Measurements from ENCODE around the gene CCNT1. TPM values are rescaled to one million over a fixed set of nuclear protein-coding genes. Genes with fewer than 3 reads are reported as not detected.
A peak's percentile ranks its signal among the peaks of the same experiment; 100 is the strongest.

CCNT1 gene
- total and polyA plus RNA-seq, 2 of the 4 experiments (the other 2 are of a cell fraction), result 9.0 to 74.0 TPM

DNA sequence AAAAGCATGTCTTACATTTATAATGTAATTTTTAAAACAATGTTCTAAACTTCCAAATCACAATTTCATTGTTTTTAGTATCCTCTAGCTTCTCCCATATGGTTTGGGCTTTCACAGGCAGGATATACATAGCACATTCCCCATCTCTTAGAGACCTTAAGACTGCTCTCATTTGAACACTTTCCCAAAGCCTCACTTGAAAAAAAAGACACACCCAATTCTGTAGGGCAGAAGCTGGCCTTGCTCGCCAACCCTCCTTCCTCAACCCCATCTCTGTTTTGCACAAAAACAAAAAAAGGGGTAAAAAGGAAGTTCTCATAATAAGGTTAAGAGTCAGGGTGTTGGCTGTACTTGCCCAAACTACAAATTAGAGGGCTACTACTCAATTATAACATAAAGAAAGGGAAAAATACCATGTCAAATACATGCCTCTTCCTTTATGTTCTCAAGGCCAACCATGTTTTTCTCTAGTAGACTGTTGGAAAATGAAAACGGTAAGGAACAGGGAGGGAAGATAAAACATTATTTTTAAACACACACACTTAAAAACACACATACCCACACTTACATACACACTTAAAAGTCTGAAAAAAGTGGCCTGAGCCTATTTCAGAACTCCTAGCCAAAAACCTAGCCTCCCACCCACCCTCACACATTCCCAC is 24.6 kb downstream of the CCNT1 start:
- ChIA-PET POLR2A (ENCODE audit: unreplicated experiment) (interaction anchor here (1.0 kb wide), 1 partner anchor 9 kb away, joined by 3 read pairs; no protein-coding TSS in a partner anchor), CTCF (interaction anchor here (1.1 kb wide), 1 partner anchor 9 kb away, joined by 3 read pairs; no protein-coding TSS in a partner anchor)
- Histone ChIP-seq H3K9ac (ENCODE audit: low read depth, low read length) (no peak overlapping the region), H3K56ac (ENCODE audit: extremely low read depth, insufficient read depth, low read length) (no peak overlapping the region), H2AFZ (replicated peaks; ENCODE audit: low read length, poor library complexity) (no peak overlapping the region), H2BK20ac (ENCODE audit: low read depth, low read length) (no peak overlapping the region), H2BK15ac (ENCODE audit: low read depth, low read length) (no peak overlapping the region), H3K4me2 (ENCODE audit: low read depth, low read length) (no peak overlapping the region; the same call in 1 of the 2 replicates), H3K4ac (ENCODE audit: low read depth, low read length) (no peak overlapping the region), H3K27ac (ENCODE audit: insufficient read depth, low read length) (no peak overlapping the region), H3K4me1 (ENCODE audit: control insufficient read depth, insufficient read depth, low read length) (0 out of 2 replicates have a peak, but pooled peaks cover 2% of the 10 kb centered on the region), H3K14ac (replicated peaks; ENCODE audit: low read depth, low read length) (no peak overlapping the region), H3K23ac (ENCODE audit: low read depth, low read length) (no peak overlapping the region), H3K4me3 (ENCODE audit: insufficient read depth, low read depth, low read length) (no peak overlapping the region), H2BK120ac (ENCODE audit: low read depth, low read length) (no peak overlapping the region), H4K8ac (ENCODE audit: low read depth in 2 of 2, low read length in 2 of 2) (no peak overlapping the region), H4K91ac (ENCODE audit: insufficient read depth, low read depth, low read length) (no peak overlapping the region), H3K9me3 (ENCODE audit: control insufficient read depth, insufficient read depth, low read length) (no peaks in the 10 kb centered on the region), H4K20me1 (ENCODE audit: insufficient read depth, low read length) (no peaks in the 10 kb centered on the region), H3K18ac (ENCODE audit: low read depth, low read length) (no peak overlapping the region), H2BK5ac (ENCODE audit: low read depth, low read length, poor library complexity, severe bottlenecking) (no peak overlapping the region), H2AK5ac (ENCODE audit: low read depth, low read length) (no peak overlapping the region), H2AK9ac (replicated peaks; ENCODE audit: low read depth, low read length, poor library complexity) (no peak overlapping the region), H3K9me1 (ENCODE audit: insufficient read depth, low read length) (0 out of 2 replicates have a peak, but pooled peaks cover 2% of the 10 kb centered on the region), H4K5ac (ENCODE audit: low read depth, low read length) (no peak overlapping the region), H3K36me3 (ENCODE audit: control insufficient read depth, insufficient read depth, low read length) (peaks cover 41% of the 10 kb centered on the region), H3K79me1 (ENCODE audit: low read depth in 1 of 2, low read length in 2 of 2) (peaks cover 28 to 42% of the 10 kb centered on the region in 2 experiments), H3K27me3 (ENCODE audit: control insufficient read depth, insufficient read depth, low read length) (no peaks in the 10 kb centered on the region)
- no peak for DNase-seq
- in situ Hi-C loops (cut with MboI; ENCODE audit: low sequenced_read_pairs), result no loop called here
- dilution Hi-C loops (cut with HindIII; ENCODE audit: low sequenced_read_pairs, unreplicated experiment), result no loop called here
- no peak for TF ChIP-seq POLR2A (IDR thresholded peaks at IDR 0.05; ENCODE audit: low read depth, low read length)
- TF ChIP-seq NFE2L2 (IDR thresholded peaks at IDR 0.05; ENCODE audit: low read depth, low read length), result no peak
- TF ChIP-seq, protein P1, sequence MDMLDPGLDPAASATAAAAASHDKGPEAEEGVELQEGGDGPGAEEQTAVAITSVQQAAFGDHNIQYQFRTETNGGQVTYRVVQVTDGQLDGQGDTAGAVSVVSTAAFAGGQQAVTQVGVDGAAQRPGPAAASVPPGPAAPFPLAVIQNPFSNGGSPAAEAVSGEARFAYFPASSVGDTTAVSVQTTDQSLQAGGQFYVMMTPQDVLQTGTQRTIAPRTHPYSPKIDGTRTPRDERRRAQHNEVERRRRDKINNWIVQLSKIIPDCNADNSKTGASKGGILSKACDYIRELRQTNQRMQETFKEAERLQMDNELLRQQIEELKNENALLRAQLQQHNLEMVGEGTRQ (IDR thresholded peaks at IDR 0.05; ENCODE audit: low read depth, low read length), result no peak
- no peak for ATAC-seq (ENCODE audit: low read depth)
- intact Hi-C loops (cut with micrococcal nuclease), result no loop called here
- TSS peak; percentile 5 for BruUV-seq (replicated peaks)
- no CpG with 5 or more reads among the region's 2 CpGs for WGBS, 2 experiments (ENCODE audit: extremely low coverage in 2 of 2, insufficient read length in 1 of 2)
